ENCODE results near the gene PLP2. TPM values are rescaled to one million over a fixed set of nuclear protein-coding genes. Genes with fewer than 3 reads are reported as not detected.

PLP2 gene
- total and polyA plus RNA-seq, 2 of the 13 experiments (the other 11 are each of a cell fraction or from before 2014, with no cell fraction given), result 0.40 to 3.6 TPM

GRCh38 chrX:49186125-49187027, 14.7 kb downstream of the PLP2 start, which contains the start of gene PRICKLE3 (continued):
- TF ChIP-seq EP300 (IDR thresholded peaks at IDR 0.05; ENCODE audit: low read depth in 2 of 2, low read length in 2 of 2), result no peak
- TF ChIP-seq EP300 (CRISPR knock-in tag; IDR thresholded peaks at IDR 0.05; ENCODE audit: borderline replicate concordance), result no peak
- TF ChIP-seq ONECUT2 (CRISPR knock-in tag; IDR thresholded peaks at IDR 0.05), result no peak
- no peak for TF ChIP-seq ZNF121 (CRISPR knock-in tag; IDR thresholded peaks at IDR 0.05)
- TF ChIP-seq ZNF407 (CRISPR knock-in tag; IDR thresholded peaks at IDR 0.05; ENCODE audit: not compliant biosample characterization), result no peak
- TF ChIP-seq KDM5A (IDR thresholded peaks at IDR 0.05; ENCODE audit: borderline replicate concordance, low read length), result no peak
- TF ChIP-seq ZNF788 (CRISPR knock-in tag; IDR thresholded peaks at IDR 0.05; ENCODE audit: borderline replicate concordance), result peak; percentile 77; the same call in 1 of the 2 replicates
- no peak for TF ChIP-seq RFXAP (CRISPR knock-in tag; IDR thresholded peaks at IDR 0.05; ENCODE audit: borderline replicate concordance)
- no peak for TF ChIP-seq E2F2 (CRISPR knock-in tag; IDR thresholded peaks at IDR 0.05; ENCODE audit: borderline replicate concordance)
- no peak for TF ChIP-seq KMT2B (CRISPR knock-in tag; IDR thresholded peaks at IDR 0.05)
- TF ChIP-seq ZNF878 (CRISPR knock-in tag; IDR thresholded peaks at IDR 0.05), result no peak
- peak; percentile 32; the same call in 1 of the 2 replicates for TF ChIP-seq DMAP1 (CRISPR knock-in tag; IDR thresholded peaks at IDR 0.05)
- no peak for TF ChIP-seq FOXC1 (CRISPR knock-in tag; IDR thresholded peaks at IDR 0.05; ENCODE audit: borderline replicate concordance)
- no peak for TF ChIP-seq NFE2 (CRISPR knock-in tag; IDR thresholded peaks at IDR 0.05)
- TF ChIP-seq ZNF704 (CRISPR knock-in tag; IDR thresholded peaks at IDR 0.05; ENCODE audit: borderline replicate concordance), result no peak
- no peak for TF ChIP-seq CREB1 (IDR thresholded peaks at IDR 0.05)
- no peak for TF ChIP-seq CREB1 (CRISPR knock-in tag; IDR thresholded peaks at IDR 0.05)
- TF ChIP-seq BRD4 (CRISPR knock-in tag; IDR thresholded peaks at IDR 0.05), result no peak
- TF ChIP-seq FOXA3 (CRISPR knock-in tag; IDR thresholded peaks at IDR 0.05), result peak; percentile 40; the same call in 1 of the 2 replicates
- TF ChIP-seq RFXANK (CRISPR knock-in tag; IDR thresholded peaks at IDR 0.05), result no peak
- peak; percentile 70 for TF ChIP-seq HOXA3 (CRISPR knock-in tag; IDR thresholded peaks at IDR 0.05)
